T-helper 2 cell (primary cell): ENCODE results near the gene LRRC57.
"Not testable (repeated sequence)": the region's sequence is repeated elsewhere in the genome, so short reads cannot be mapped to it uniquely, and the experiment has no call there.

Experiments used
- DNase-seq, 5 experiments: peaks; one replicate each; pipeline versions ENCODE4 v3.0.0 to v3.0.0-alpha.2; 2012 to 2022
- total RNA-seq, 2 donors: gene quantifications; one replicate each; lab custom pipeline; 2026; lab: John Stamatoyannopoulos, UW

Gene LRRC57
- 16.5 to 23.0 reads per million in 2 donors for total RNA-seq

- peak; percentile 76 to 88 (median 84) for DNase-seq
Measured at GRCh38 chr15:42548249-42549031, at the start of gene LRRC57, which contains the start of gene HAUS2. Gene LRRC57 (minus strand): TSS chr15:42548793. CDS start chr15:42548434, 359 bp downstream. Gene HAUS2 (plus strand): TSS chr15:42548838. CDS start chr15:42548873, 35 bp downstream.

GRCh38 chr15:42595626-42596240, 47.1 kb upstream of the LRRC57 start:
- no peak for DNase-seq

- DNase-seq = no peak
Measured at GRCh38 chr15:42594095-42594494, 45.5 kb upstream of the LRRC57 start.

GRCh38 chr15:42593143-42593542, 44.5 kb upstream of the LRRC57 start:
- DNase-seq = no peak

- DNase-seq = no peak
Measured at GRCh38 chr15:42592716-42593115, 44.1 kb upstream of the LRRC57 start.

GRCh38 chr15:42591238-42591934, 42.8 kb upstream of the LRRC57 start:
- peak in 1 of 5 experiments; percentile 19 for DNase-seq

- no peak for DNase-seq
Measured at GRCh38 chr15:42590619-42591237, 42.1 kb upstream of the LRRC57 start.

- no peak for DNase-seq
Measured at GRCh38 chr15:42584031-42584765, 35.6 kb upstream of the LRRC57 start.

GRCh38 chr15:42582569-42583375, 34.2 kb upstream of the LRRC57 start:
- no peak for DNase-seq

DNA sequence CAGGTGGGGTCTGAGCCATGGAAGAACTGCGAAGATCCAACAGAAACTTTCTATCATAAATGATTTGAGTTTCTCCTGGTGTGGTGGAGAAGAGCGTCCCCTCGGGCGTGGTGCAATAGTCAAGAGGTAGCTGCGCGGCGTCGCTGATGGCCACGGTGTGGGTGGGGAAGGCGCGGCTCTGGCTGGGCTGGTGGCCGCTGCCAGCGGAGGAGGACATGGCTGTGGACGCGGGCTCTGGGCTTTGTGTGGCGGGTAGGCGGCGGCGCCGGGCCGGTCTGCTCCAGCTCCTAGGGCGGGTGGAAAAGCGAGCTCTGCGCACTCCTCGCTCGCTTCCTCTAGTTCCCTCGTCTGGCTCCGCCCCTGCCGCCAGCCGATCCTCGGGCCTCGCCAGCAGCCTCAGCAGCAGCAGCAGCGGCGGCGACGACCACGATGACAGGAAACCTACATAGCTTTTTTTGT, 32.7 kb upstream of the LRRC57 start:
- DNase-seq = peak; percentile 50 to 91 (median 64)

DNA sequence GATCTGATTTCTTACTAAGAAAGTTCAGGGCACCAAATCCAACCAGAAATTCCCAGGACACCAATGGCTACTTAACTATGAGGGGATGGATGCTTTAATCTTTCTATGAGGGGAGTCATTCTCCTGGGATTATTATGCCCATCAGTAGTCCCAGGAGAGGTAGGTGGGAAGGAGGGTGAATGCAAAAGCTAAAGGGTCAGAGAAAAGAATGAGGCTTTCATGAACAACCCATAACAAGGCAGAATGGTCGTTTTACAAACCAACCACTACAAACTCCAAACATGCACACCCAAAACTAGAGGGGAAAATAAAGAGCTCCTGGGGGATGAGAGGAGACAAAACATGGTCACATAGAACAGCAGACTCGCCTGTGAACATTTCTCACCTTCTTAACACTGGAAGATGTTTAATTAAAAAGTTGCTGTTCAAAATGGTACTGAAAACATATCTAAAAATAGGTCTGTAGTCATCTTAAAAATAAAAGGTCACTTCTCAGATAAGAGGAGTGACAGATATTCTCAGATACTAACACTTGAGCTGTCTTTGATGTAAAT, 30.5 kb upstream of the LRRC57 start:
- no peak for DNase-seq

- peak in 1 of 5 experiments; percentile 47 for DNase-seq
Measured at GRCh38 chr15:42577514-42578031, 29.0 kb upstream of the LRRC57 start.

DNA sequence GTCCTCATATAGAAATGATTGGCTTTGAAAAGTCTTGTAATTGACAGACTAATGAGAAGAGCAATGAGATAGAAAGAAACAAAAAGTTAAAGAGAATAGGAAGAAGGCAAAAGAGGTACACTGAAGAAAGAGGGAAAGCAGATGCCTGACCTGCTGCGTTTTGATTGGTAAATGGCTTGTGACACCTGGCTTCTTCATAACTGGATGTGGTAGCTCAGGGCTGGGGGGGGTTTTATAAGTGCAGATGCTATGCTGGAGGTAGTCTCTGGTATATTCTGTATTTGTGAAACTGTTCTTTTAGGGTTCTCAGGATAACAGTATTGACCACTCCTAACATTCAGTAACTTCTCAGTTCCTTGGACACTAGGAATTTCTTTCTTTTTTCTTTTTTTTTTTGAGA, 28.2 kb upstream of the LRRC57 start:
- peak in 1 of 5 experiments; percentile 41 for DNase-seq

DNA sequence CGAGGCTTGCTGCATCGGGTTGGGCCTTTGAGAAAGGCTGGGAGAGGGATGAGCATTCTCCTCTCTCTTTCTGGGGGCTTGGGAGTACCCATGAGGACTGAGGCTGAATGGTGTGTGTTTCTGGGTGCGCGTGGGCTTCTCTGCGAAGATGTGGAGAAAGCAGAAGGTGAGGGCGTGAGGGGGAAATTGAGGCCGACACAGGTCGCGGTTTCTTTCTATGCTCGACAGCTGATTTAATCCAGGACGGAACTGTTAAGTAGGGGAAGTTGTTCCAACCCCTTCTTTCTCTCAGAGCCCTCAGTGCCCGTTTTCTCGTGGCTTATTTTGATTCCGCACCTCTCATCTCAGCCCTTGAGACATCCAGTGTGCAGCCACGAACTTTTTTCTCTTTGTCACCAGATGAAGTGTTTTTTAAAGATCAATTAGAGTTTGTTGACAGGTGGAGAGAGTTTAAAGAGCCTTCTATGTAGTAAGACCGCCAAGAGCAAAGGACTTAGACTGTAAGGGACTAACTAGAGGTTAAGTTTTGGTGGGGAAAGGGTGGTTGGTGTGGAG, 27.5 kb upstream of the LRRC57 start:
- no peak for DNase-seq

DNA sequence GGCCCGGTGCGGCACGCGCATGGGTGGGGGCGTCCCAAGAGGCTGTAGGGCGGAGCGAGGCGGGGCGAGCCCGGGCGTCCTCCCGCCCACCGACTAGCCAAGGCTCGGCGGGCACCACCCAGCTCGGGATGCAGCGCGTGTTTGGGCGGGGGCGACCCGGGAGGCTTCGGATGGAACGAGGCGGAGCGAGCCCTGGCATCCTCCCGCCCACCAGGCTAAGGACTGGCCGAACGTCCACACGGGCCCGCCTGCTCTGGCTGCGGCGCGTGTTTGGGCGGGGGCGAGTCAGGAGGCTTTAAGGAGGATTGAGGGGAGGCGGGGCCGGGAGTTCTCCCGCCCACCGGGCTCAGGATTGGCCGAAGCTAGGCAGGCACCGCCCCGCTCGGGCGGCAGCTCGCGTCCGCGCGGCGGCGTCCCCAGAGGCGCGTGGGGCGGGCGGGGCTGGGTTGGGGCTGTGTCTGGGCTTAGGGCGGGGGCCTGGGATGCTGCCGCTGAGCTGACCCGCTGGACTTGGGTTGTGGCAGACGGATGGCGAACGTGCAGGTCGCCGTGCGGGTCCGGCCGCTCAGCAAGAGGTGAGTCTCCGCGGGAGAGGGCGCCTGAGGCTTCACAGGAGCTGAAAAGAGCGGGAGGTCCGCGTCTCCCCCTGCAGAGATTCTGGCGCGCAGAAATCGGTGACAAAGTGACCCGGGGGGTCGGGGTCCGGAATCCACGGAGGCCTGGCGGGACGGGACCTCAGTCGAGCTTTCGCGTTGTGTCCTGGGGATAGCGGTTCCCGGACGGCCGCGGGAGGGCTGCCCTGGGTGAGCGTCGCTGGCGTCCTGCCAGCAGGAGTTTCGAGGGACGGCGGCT, 26.8 kb upstream of the LRRC57 start, which contains the start of gene STARD9:
STARD9 (plus strand) TSS at position 419 of the 852 bp plus-strand sequence; CDS start at position 529, 110 bp downstream.
- peak; percentile 87 to 96 (median 89) for DNase-seq

- DNase-seq = no peak
Measured at GRCh38 chr15:42558739-42559138, 10.1 kb upstream of the LRRC57 start.

DNA sequence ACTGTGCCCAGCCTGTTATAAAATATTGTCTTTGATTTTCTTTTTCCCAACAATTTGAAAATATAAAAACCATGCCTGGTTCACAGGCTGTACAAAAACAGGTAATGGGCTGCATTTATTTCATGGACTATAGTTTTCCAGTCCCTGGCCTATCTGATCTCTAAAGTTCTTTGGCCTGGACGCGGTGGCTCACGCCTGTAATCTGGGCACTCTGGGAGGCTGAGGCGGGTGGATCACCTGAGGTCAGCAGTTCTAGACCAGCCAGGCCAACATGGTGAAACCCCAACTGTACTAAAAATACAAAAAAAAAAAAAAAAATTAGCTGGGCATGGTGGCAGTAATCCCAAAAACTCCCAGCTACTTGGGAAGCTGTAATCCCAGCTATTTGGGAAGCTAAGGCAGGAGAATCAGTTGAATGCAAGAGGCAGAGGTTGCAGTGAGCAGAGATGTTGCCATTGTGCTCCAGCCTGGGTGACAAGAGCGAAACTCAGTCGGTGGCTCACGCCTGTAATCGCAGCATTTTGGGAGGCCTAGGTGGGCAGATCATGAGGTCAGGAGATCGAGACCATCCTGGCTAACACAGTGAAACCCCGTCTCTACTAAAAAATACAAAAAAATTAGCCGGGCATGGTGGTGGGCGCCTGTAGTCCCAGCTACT, 8.1 kb upstream of the LRRC57 start:
- not testable (repeated sequence) for DNase-seq

DNA sequence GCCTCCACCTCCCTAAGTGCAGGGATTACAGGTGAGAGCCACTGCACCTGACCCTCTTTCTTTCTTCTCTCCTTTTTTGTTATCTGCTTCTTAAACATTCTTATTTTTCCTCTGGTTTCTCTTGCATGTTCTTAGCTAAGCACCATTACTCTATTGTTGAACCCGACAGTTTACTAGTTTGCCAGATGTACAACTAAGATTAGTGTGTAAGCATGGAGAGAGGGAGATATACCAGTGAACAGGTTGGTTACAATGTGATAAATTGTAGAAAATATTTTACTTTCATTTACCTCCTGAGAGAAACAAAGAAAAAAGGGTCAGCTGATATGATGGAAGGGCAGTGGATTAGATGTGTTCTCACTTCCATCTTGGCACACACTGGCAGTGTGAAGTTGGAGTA, 5.0 kb upstream of the LRRC57 start:
- DNase-seq = no peak
